ENCODE data around the gene SLC6A18. TPM values are rescaled to one million over a fixed set of nuclear protein-coding genes. Genes with fewer than 3 reads are reported as not detected.

The SLC6A18 gene
- total RNA-seq, 4 donors from 2014 or later: not detected

DNA sequence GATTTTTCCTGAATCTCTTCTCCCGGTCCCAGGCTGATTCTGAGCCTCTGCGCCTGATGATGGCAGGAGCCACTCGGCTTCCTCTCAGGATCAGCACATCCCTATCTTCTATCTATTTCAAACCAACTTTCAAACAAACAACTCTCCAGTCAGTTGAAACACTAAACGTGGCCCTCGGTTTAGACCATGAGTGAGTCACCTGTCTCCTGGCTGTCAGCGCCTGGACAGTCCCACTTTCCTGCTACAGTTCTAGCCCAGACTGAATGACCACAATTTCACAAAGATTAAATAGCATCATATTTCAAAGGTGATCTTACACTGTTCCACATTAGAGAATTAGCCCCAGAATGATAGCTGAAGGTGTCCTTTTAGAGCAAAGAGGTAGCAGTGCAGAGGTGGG lies 17.6 kb upstream of the SLC6A18 start:
- DNase-seq: no peak
- intact Hi-C loops (cut with DNase I): no loop called here
- no peaks in the 10 kb centered on the region for H3K9me3 ChIP-seq
- H3K27me3 ChIP-seq: peaks cover 0 to 86% (median 0%) of the 10 kb centered on the region in 4 donors
- H3K36me3 ChIP-seq: no peaks in the 10 kb centered on the region
- no peak overlapping the region for H3K27ac ChIP-seq
- no peaks in the 10 kb centered on the region for H3K4me1 ChIP-seq
- TF ChIP-seq CTCF (IDR thresholded peaks at IDR 0.05): no peak
- TF ChIP-seq POLR2A (IDR thresholded peaks at IDR 0.05): no peak
- no peak overlapping the region for H3K4me3 ChIP-seq
- 63 to 65% methylated on average over 6 of the region's 6 CpGs for WGBS, 2 donors

DNA sequence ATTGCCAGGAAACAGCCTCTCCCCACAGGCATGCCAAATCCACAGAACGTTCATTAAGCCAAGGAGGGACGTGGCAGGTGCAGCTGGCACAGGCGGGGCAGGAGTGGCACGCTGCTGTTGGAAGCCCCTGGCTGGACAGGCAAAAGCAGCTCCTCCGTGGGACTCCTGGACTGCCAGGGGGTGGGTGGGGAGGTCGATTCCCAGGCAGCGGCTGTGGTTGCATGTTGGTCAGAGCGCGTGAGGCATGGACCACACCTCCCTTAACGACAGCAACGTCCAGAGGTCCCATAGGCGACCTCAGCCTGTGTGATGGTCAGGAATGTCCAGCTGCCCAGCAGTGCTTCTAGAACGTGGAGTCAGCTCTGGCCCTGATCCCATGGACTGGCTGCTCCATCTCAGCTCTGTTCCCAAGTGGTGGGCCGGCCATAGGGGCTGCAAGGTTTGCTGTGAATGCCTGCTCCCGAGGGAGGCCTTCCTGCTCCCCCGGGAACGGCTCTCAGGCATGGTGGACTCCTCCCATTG lies 16.9 kb upstream of the SLC6A18 start:
- H3K9me3 ChIP-seq: no peaks in the 10 kb centered on the region
- WGBS, 2 donors: 71% methylated on average over 9 of the region's 17 CpGs; no CpG with 5 or more reads in 1 of the 2 donors
- intact Hi-C loops (cut with DNase I): no loop called here
- peaks cover 0 to 79% (median 0%) of the 10 kb centered on the region in 4 donors for H3K27me3 ChIP-seq
- TF ChIP-seq CTCF (IDR thresholded peaks at IDR 0.05) (no peak), POLR2A (IDR thresholded peaks at IDR 0.05) (no peak)
- H3K27ac ChIP-seq: no peak overlapping the region
- H3K36me3 ChIP-seq: no peaks in the 10 kb centered on the region
- no peaks in the 10 kb centered on the region for H3K4me1 ChIP-seq
- no peak overlapping the region for H3K4me3 ChIP-seq
- DNase-seq: no peak

GRCh38 chr5:1208743-1209488 lies 16.3 kb upstream of the SLC6A18 start:
- WGBS, 2 donors: 58 to 62% methylated on average over 4 to 7 of the region's 24 CpGs
- Histone ChIP-seq H3K27me3 (peaks cover 0 to 73% (median 0%) of the 10 kb centered on the region in 4 donors), H3K9me3 (no peaks in the 10 kb centered on the region), H3K4me1 (no peaks in the 10 kb centered on the region), H3K4me3 (no peak overlapping the region), H3K27ac (no peak overlapping the region), H3K36me3 (no peaks in the 10 kb centered on the region)
- intact Hi-C loops (cut with DNase I): no loop called here
- TF ChIP-seq POLR2A (IDR thresholded peaks at IDR 0.05) (no peak), CTCF (IDR thresholded peaks at IDR 0.05) (peak in 3 of 6 experiments; percentile 6 to 33 (median 7))
- no peak for DNase-seq

DNA sequence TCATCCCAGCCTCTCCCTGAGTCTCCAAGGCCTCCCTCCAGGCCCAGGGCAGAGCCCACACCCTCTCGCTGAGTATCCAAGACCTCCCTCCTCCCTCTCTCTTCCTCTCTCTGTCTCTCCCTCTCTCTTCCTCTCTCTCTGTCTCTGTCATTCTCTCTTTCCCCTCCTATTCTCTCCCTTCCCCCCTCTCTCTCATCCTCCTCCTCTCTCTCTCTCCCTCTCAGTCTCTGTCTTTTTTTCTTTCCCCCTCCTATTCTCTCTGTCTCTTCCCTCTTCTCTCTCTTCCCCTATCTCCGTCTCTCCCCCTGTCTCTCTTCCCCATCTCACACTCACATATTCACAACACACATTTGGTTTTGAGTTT lies 15.7 kb upstream of the SLC6A18 start:
- 32 to 69% methylated on average over 2 of the region's 2 CpGs for WGBS, 2 donors
- Histone ChIP-seq H3K4me1 (no peaks in the 10 kb centered on the region), H3K27me3 (peaks cover 0 to 67% (median 0%) of the 10 kb centered on the region in 4 donors), H3K36me3 (no peaks in the 10 kb centered on the region), H3K4me3 (no peak overlapping the region), H3K27ac (no peak overlapping the region), H3K9me3 (no peaks in the 10 kb centered on the region)
- intact Hi-C loops (cut with DNase I): no loop called here
- TF ChIP-seq CTCF (IDR thresholded peaks at IDR 0.05): no peak
- DNase-seq: no peak

GRCh38 chr5:1209896-1210776 lies 15.0 kb upstream of the SLC6A18 start:
- intact Hi-C loops (cut with DNase I): no loop called here
- Histone ChIP-seq H3K27ac (no peak overlapping the region), H3K36me3 (no peaks in the 10 kb centered on the region), H3K27me3 (peaks cover 0 to 60% (median 0%) of the 10 kb centered on the region in 4 donors), H3K9me3 (no peaks in the 10 kb centered on the region), H3K4me1 (no peaks in the 10 kb centered on the region), H3K4me3 (no peak overlapping the region)
- 50 to 59% methylated on average over 2 to 10 of the region's 21 CpGs for WGBS, 2 donors
- no peak for TF ChIP-seq CTCF (IDR thresholded peaks at IDR 0.05)
- TF ChIP-seq POLR2A (IDR thresholded peaks at IDR 0.05): no peak
- no peak for DNase-seq

Data from esophagus squamous epithelium (tissue), 5 donors.